ENCODE data around the gene OVCA2.

OVCA2 gene

GRCh38 chr17:2042933-2043332 is 1.1 kb downstream of the OVCA2 start:
- no peak for TF ChIP-seq CTCF (IDR thresholded peaks at IDR 0.05; ENCODE audit: insufficient read depth, low read depth, low read length, missing control alignments)
- H3K4me3 ChIP-seq (ENCODE audit: low read depth, low read length) = peak overlapping the region; percentile 90
- DNase-seq (ENCODE audit: low read depth) = no peak

GRCh38 chr17:2043785-2044184 is 2.0 kb downstream of the OVCA2 start:
- no peak for TF ChIP-seq CTCF (IDR thresholded peaks at IDR 0.05; ENCODE audit: insufficient read depth, low read depth, low read length, missing control alignments)
- H3K4me3 ChIP-seq (ENCODE audit: low read depth, low read length) = no peak overlapping the region
- no peak for DNase-seq (ENCODE audit: low read depth)

DNA sequence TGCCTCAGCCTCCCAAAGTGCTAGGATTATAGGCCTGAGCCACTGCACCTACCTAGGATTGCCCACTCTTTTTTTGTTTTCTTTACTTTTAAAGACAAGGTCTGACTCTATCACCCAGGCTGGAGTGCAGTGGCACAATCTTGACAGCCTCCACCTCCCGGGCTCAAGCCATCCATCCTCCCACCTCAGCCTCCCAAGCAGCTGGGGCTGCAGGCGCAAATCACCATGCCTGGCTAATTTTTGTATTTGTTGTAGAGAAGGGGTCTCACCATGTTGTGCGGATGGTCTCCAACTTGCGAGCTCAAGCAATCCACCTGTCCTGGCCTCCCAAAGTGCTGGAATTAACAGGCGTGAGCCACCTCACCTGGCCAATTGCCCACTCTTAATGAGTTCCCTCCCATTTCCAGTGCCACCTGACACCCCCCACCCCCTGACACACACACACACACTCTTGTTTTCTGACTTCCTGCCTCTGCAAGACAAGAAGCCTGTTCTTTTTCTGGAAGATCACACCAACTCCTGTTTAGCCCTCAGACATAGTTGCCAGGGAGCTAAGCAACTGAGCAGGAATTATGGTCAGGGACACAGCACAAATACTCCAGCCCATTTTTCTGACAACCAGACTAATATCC is 2.6 kb downstream of the OVCA2 start:
- no peak for DNase-seq (ENCODE audit: low read depth)
- no peak for TF ChIP-seq CTCF (IDR thresholded peaks at IDR 0.05; ENCODE audit: insufficient read depth, low read depth, low read length, missing control alignments)

DNA sequence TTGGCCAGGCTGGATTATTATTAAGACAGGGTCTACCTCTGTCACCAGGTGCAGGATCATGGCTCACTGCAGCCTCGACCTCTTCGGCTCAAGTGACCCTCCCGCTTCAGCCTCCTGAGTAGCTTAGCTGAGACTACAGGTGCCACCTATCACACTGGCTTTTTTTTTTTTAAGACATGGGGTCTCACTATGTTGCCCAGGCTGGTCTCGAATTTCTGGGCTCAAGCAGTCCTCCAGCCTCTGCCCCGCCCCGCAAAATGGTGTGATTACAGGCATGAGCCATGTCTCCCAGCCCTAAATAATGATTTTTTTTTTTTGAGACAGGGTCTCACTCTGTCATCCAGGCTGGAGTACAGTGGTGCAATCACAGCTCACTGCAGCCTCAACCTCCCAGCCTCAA is 5.8 kb downstream of the OVCA2 start:
- DNase-seq (ENCODE audit: low read depth) = no peak
- TF ChIP-seq CTCF (IDR thresholded peaks at IDR 0.05; ENCODE audit: insufficient read depth, low read depth, low read length, missing control alignments) = no peak
- no peak overlapping the region for H3K4me3 ChIP-seq (ENCODE audit: low read depth, low read length)

More for the DNA sequence above, 2.6 kb downstream of the OVCA2 start:
- no peak overlapping the region for H3K4me3 ChIP-seq (ENCODE audit: low read depth, low read length)

GRCh38 chr17:2048805-2049204 is 7.0 kb downstream of the OVCA2 start:
- H3K4me3 ChIP-seq (ENCODE audit: low read depth, low read length) = no peak overlapping the region
- no peak for TF ChIP-seq CTCF (IDR thresholded peaks at IDR 0.05; ENCODE audit: insufficient read depth, low read depth, low read length, missing control alignments)
- no peak for DNase-seq (ENCODE audit: low read depth)

DNA sequence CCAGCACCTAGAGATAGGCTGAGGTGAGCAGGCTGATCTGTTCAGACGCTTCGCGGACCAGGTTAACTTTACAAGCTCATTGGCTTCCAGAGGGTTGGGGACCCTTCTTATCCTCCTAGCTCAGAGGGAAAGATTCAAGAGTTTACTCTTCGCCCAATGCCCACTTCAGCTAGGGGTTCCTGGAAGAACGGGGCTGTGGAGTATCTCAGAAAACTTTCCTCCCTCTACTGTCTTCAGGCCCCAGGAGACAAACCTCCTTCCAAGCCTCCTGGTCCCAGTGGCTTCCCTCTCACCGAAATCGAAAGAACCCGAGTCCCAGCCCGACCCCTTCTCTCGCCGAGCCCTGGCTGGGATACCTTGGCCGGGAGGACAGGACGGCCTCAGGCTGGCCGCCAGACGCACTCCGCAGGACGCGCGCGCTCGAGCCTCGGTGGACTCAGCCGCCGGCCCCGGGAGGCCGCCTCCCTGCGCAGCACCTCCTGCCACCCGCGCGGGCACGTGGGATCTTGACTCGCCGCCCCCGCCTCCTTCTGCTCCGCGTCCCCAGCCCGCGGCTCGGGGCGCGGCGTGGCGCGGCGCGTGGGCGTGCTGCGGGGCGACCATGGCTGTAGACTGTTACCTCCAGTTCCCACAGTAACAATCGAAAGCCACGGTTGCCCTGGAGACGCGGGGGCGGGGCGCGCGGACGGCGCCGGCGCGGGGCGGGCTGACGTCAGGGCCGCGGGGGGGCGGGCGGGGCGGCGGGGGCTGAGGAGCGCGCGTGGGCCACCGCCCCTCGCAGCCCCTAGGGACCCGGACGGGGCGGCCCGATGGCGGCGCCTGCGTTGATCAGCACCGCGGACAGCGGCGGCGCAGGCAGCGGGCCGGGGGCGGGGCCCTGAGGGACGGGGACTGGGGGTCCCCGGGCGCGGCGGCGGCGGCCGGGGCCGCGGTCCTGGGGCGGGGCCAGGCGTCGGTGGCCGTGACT is 7.8 kb downstream of the OVCA2 start:
- peak; percentile 89 for DNase-seq (ENCODE audit: low read depth)
- no peak for TF ChIP-seq CTCF (IDR thresholded peaks at IDR 0.05; ENCODE audit: insufficient read depth, low read depth, low read length, missing control alignments)
- peak overlapping the region; percentile 72 for H3K4me3 ChIP-seq (ENCODE audit: low read depth, low read length)
